NCI-H526 treated with DMSO at 0.1 percent for 48 hours (cell line): ENCODE results near the gene STEAP3.
"Not testable (repeated sequence)": the region's sequence is repeated elsewhere in the genome, so short reads cannot be mapped to it uniquely, and the experiment has no call there.

ENCODE experiments used
- DNase-seq: peaks from one replicate; lab custom pipeline; 2025; lab: John Stamatoyannopoulos, UW

The STEAP3 gene

GRCh38 chr2:119261493-119262225, 38.0 kb downstream of the STEAP3 start:
- no peak for DNase-seq

DNA sequence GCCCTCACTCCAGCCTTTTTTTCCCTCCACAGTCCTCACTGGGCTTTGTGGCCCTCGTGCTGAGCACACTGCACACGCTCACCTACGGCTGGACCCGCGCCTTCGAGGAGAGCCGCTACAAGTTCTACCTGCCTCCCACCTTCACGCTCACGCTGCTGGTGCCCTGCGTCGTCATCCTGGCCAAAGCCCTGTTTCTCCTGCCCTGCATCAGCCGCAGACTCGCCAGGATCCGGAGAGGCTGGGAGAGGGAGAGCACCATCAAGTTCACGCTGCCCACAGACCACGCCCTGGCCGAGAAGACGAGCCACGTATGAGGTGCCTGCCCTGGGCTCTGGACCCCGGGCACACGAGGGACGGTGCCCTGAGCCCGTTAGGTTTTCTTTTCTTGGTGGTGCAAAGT, 39.4 kb downstream of the STEAP3 start:
- no peak for DNase-seq

DNA sequence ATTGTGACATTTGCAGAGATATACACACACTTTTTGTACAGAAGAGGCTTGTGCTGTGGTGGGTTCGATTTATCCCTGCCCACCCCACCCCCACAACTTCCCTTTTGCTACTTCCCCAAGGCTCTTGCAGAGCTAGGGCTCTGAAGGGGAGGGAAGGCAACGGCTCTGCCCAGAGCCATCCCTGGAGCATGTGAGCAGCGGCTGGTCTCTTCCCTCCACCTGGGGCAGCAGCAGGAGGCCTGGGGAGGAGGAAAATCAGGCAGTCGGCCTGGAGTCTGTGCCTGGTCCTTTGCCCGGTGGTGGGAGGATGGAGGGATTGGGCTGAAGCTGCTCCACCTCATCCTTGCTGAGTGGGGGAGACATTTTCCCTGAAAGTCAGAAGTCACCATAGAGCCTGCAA, 40.0 kb downstream of the STEAP3 start:
- no peak for DNase-seq

DNA sequence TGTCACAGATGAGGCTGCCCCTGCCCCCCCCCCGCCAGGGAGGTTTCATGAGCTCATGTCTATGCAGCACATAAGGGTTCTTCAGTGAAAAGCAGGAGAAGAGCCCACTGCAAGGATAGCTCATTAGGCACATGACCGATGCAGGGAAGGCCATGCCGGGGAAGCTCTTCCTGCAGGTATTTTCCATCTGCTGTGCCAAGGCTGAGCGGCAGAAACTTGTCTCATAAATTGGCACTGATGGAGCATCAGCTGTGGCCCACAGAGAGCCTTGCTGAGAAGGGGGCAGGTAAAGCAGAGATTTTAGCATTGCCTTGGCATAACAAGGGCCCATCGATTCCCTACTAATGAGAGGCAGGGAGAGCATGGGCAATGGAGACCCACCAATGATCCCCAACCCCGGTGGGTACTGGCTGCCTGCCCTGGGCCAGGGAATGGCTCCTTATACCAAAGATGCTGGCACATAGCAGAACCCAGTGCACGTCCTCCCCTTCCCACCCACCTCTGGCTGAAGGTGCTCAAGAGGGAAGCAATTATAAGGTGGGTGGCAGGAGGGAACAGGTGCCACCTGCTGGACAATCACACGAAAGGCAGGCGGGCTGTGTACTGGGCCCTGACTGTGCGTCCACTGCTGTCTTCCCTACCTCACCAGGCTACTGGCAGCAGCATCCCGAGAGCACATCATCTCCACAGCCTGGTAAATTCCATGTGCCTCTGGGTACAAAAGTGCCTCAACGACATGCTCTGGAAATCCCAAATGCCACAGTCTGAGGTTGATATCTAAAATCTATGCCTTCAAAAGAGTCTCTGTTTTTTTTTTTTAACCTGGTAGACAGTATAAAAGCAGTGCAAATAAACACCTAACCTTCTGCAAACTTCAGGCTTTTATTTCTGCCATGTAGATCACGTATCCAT, 41.4 kb downstream of the STEAP3 start:
- DNase-seq, result peak; percentile 55

GRCh38 chr2:119265693-119266066, 42.0 kb downstream of the STEAP3 start:
- no peak for DNase-seq

DNA sequence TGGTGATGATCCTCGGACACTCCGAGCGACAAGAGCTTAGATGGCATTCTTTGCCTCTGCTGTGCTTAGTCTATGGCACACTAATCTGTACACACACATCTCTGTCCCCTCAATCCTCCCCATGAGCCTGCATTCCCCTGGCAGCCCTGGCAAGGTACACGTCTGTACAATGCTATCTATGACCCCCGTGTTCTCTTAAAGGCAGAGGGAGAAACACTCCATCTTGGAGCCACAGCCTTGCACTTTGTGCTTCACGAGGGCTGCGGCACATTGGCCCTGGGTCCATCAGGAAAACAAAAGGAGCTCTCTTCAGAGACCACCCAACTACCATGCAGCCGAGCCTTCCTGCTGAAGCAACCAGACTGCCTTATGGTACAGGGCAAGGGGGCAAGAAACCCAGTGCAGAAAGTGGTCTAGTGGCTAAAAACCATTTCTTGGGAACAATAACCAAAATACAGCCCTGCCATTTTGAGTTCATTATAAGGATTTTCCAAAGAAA, 42.5 kb downstream of the STEAP3 start:
- DNase-seq, result no peak

DNA sequence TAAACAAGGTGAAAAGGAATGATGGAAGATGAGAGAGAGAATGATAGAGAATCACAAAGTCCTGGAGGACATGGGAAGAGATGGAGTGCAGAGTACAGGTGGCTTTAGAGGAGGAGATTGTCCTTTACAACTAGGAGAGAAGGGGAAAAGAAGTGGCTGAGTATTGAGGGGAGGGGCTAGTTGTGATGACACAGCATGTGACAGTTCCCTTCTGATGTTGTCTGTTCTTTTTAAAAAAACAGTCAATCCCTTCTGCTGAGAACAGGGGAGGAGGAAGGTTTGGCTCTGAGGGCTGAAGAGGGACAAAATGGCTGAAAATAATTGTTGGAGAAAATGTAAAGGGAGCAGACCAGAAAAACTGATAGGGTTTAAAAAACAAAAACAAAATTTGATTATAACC, 44.0 kb downstream of the STEAP3 start:
- DNase-seq, result no peak

DNA sequence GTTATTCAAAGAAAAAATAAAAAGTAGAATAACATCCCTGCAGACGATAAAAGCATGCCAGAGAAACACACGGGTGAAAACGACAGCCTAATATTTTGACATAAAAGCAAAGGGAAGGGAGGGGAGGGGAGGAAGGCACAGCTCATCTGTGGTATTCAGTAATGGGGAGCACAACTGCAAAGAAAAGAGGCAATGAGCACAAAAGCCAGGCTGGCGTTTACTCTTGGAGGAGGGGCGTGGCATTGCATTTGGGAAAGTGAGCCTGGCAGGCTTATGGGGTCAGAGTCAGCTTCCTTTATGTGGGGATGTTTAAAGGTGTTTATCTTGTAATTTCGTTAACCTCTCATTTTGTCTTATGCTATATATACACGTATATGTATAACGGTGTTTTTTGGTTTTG, 53.2 kb downstream of the STEAP3 start:
- no peak for DNase-seq

DNA sequence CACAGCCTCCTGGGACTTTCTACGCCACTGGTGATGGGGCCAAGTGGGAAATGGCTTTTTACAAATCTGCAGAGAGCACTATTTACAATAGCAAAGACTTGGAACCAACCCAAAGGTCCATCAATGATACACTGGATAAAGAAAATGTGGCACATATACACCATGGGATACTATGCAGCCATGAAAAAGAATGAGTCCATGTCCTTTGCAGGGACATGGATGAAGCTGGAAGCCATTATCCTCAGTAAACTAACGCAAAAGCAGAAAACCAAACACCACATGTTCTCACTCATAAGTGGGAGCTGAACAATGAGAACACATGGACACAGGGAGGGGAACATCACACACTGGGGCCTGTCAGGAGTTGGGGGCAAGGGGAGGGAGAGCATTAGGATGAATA, 54.8 kb downstream of the STEAP3 start:
- DNase-seq, result not testable (repeated sequence)

DNA sequence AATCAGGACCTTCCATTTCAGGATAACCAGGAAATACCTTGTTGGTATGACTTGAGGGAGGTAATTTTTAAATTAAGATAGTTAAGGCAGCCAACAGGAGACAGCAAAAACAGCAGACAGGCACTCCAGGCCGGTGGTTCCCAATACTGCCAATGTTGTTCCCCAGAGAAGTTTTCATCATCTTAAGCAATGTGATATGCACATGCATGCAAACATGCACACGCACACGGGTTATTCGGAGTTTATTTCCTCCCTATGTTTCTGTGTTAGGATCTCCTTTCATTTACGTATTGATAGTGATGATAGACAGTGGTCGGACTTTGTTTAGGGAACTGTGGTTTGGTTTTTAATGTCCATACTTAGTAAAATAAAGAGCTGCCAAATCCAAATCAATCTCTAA, 55.3 kb downstream of the STEAP3 start:
- DNase-seq, result no peak

GRCh38 chr2:119279666-119280065, 56.0 kb downstream of the STEAP3 start:
- DNase-seq, result no peak

- no peak for DNase-seq
These were observed 57.0 kb downstream of the STEAP3 start for GRCh38 chr2:119280680-119281079.

GRCh38 chr2:119282146-119282995, 58.7 kb downstream of the STEAP3 start:
- no peak for DNase-seq

DNA sequence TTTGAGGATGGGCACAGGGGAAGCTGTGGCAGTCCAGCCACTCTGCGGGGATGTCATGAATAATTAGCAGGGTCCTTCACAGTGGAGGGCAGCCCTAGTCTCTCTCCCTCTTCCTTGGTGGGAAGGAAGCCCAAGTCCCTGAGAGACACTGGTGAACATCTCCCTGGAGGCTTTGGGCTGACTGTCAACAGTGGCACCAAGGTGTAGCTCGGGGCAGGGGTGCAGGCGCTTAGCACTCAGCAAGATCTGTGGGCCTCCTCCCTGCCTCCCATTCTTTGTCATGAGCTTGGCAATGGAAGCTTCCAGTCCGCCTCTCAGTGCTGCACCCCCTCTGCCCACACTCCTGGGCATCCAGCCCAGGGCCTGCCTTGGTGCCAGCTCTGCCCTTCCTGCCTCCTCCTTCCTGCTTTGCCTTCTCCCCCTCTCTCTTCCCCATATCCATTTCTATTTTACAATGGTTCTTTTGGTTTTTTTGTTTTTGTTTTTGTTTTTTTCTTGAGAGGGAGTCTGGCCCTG, 59.4 kb downstream of the STEAP3 start:
- no peak for DNase-seq

GRCh38 chr2:119283873-119284331, 60.3 kb downstream of the STEAP3 start:
- DNase-seq, result no peak

- no peak for DNase-seq
These were observed 63.0 kb downstream of the STEAP3 start for GRCh38 chr2:119286661-119287060.

DNA sequence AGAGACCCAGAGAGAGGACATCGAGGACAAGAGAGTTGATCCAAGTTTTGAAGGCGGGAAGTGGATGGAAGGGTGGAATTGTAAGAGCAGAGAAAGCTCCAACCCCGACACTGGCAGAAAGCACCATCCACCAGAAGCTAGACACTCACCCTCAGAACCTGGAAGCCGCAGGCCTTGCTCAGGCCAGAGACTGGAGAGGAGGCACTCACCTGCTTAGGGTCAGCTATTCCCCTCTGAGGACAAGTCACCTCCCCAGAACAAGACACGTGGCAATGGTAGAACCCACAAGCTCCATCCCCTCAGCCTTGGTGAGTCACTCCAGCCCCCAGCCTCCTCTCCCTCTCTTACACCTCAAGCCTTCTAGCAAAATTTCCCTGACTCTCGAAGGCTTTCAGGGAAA, 64.9 kb downstream of the STEAP3 start:
- DNase-seq, result no peak

DNA sequence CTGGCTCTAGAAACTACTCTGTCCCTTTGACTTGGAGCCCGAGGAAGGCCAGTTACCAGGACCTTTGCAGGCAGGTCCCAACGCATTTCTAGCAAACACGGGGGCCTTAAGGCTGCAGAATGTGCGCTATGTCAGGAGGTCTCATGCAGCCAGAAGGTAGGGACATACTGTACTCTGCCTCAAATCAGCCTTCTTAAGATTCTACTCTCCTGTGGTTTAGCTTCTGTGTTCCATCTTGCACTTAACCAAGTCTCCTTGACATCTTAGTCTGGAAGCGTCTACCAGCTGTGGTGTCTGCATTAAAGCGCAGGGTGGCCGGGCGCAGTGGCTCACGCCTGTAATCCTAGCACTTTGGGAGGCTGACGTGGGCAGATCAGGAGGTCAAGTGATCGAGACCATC, 65.5 kb downstream of the STEAP3 start:
- DNase-seq, result no peak

- DNase-seq, result no peak
These were observed 66.0 kb downstream of the STEAP3 start for GRCh38 chr2:119289642-119290041.

DNA sequence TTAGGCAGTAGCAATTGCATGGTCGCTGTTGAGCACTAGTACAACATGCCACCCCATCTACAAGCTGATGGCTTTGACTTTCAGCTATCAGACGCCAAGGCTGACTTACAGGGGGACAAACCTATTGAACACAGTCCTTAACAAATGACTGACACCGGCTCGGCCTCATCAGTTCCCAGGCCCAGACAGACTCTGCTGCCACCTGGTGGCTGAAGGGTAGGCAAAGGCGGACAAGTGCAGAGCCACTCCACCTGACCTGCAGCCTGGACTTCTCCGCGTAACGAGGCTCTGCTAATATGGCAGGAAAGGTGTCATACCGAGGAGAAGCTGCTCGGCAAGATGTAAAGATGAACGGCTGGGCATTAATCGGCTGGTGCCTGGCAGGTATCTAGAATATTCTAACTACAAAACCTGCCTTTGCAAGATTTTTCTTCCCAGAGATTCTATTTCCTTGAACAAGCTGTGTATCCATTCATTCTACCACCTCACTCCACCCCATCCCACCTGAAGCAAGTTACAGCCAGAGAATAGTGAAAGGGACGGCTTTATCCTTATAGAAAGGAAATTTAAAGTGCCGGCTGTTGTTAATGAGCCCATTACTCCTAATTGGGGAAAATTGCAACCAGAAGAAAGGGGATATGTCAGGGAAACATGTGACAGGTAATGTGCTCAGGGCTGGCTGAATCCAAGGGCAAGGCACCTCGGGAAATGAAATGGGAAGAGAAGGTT, 67.4 kb downstream of the STEAP3 start:
- DNase-seq, result peak; percentile 75

DNA sequence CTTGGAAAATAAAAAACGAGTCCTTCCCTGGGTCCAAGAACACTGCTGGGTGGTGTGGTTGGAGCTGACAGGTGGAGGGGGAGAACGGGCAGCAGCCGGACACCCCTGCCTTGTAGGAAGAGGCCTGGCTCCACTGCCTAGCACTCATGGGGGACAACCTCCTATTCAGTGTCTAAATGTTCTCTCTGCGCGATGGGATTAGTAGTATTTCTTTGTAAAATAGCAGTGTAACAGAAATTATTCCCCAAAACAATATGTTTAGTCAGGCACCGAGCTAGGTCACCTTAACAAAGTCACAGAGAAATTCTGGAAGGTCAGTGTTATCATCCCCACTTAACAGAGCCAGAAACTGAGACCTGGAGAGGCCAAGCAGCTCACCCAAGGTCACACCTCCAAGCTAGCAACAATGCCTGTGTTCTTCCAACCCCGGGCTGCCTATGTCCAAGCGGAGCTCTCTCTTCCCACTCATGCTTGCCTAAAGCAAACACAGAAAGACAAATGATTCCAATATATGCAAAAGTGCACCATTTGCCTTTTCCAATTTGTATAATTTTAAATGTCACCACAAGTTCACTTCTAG, 68.0 kb downstream of the STEAP3 start:
- DNase-seq, result peak; percentile 93
